ENCODE results near the gene MGP.

The MGP gene

GRCh38 chr12:14885718-14886221 is at the start of gene MGP:
TSS of gene MGP (minus strand) at chr12:14885854. CDS start at chr12:14885791, 63 bp downstream.
- no peak for DNase-seq (ENCODE audit: low read depth in 2 of 2)

GRCh38 chr12:14935031-14935430 is 49.4 kb upstream of the MGP start:
- DNase-seq (ENCODE audit: low read depth in 2 of 2), result no peak

GRCh38 chr12:14934511-14934910 is 48.9 kb upstream of the MGP start:
- DNase-seq (ENCODE audit: low read depth in 2 of 2), result no peak

GRCh38 chr12:14931791-14932560 is 46.3 kb upstream of the MGP start:
- DNase-seq (ENCODE audit: low read depth in 2 of 2), result no peak

GRCh38 chr12:14931359-14931758 is 45.7 kb upstream of the MGP start:
- DNase-seq (ENCODE audit: low read depth in 2 of 2), result no peak

GRCh38 chr12:14930299-14930698 is 44.6 kb upstream of the MGP start:
- no peak for DNase-seq (ENCODE audit: low read depth in 2 of 2)

GRCh38 chr12:14928931-14929330 is 43.3 kb upstream of the MGP start:
- DNase-seq (ENCODE audit: low read depth in 2 of 2), result no peak

GRCh38 chr12:14927267-14927666 is 41.6 kb upstream of the MGP start:
- no peak for DNase-seq (ENCODE audit: low read depth in 2 of 2)

GRCh38 chr12:14924541-14924940 is 38.9 kb upstream of the MGP start:
- DNase-seq (ENCODE audit: low read depth in 2 of 2), result no peak

- no peak for DNase-seq (ENCODE audit: low read depth in 2 of 2)
Measured at GRCh38 chr12:14923944-14924343, 38.3 kb upstream of the MGP start.

- DNase-seq (ENCODE audit: low read depth in 2 of 2), result no peak
Measured at GRCh38 chr12:14921218-14921617, 35.6 kb upstream of the MGP start.

- DNase-seq (ENCODE audit: low read depth in 2 of 2), result no peak
Measured at GRCh38 chr12:14920475-14921126, 34.9 kb upstream of the MGP start.

GRCh38 chr12:14919455-14919854 is 33.8 kb upstream of the MGP start:
- no peak for DNase-seq (ENCODE audit: low read depth in 2 of 2)

- DNase-seq (ENCODE audit: low read depth in 2 of 2), result no peak
Measured at GRCh38 chr12:14915736-14916135, 30.1 kb upstream of the MGP start.

- DNase-seq (ENCODE audit: low read depth in 2 of 2), result no peak
Measured at GRCh38 chr12:14913381-14913781, 27.7 kb upstream of the MGP start.

GRCh38 chr12:14911131-14911530 is 25.5 kb upstream of the MGP start:
- DNase-seq (ENCODE audit: low read depth in 2 of 2), result no peak

GRCh38 chr12:14910090-14910915 is 24.6 kb upstream of the MGP start:
- DNase-seq (ENCODE audit: low read depth in 2 of 2), result peak; percentile 18 to 52

- DNase-seq (ENCODE audit: low read depth in 2 of 2), result no peak
Measured at GRCh38 chr12:14907953-14908352, 22.3 kb upstream of the MGP start.

- DNase-seq (ENCODE audit: low read depth in 2 of 2), result no peak
Measured at GRCh38 chr12:14906114-14906513, 20.5 kb upstream of the MGP start.

GRCh38 chr12:14905269-14906004 is 19.8 kb upstream of the MGP start:
- DNase-seq (ENCODE audit: low read depth in 2 of 2), result no peak

- DNase-seq (ENCODE audit: low read depth in 2 of 2), result no peak
Measured at GRCh38 chr12:14904854-14905253, 19.2 kb upstream of the MGP start.
